Measurements from ENCODE around the gene TTLL5. TPM values are rescaled to one million over a fixed set of nuclear protein-coding genes. Genes with fewer than 3 reads are reported as not detected.

TTLL5 gene
- total RNA-seq, 2 experiments from 2014 or later: 26.9 to 30.5 TPM

GRCh38 chr14:75703467-75703866, 42.4 kb downstream of the TTLL5 start:
- H3K36me3 Mint-ChIP-seq: peaks cover 15% of the 10 kb centered on the region
- no peak overlapping the region for H3K27ac Mint-ChIP-seq
- no peaks in the 10 kb centered on the region for H3K4me1 Mint-ChIP-seq

GRCh38 chr14:75705014-75705413, 44.0 kb downstream of the TTLL5 start:
- DNase-seq: no peak
- Mint-ChIP-seq H3K4me1 (no peaks in the 10 kb centered on the region), H3K4me3 (no peak overlapping the region), H3K36me3 (peaks cover 14% of the 10 kb centered on the region), H3K27ac (no peak overlapping the region), H3K27me3 (no peaks in the 10 kb centered on the region), H3K9me3 (no peaks in the 10 kb centered on the region)

More at GRCh38 chr14:75703467-75703866, 42.4 kb downstream of the TTLL5 start:
- Mint-ChIP-seq H3K4me3 (no peak overlapping the region), H3K9me3 (no peaks in the 10 kb centered on the region), H3K27me3 (no peaks in the 10 kb centered on the region)
- no peak for DNase-seq

GRCh38 chr14:75709207-75709812, 48.3 kb downstream of the TTLL5 start:
- Mint-ChIP-seq H3K27me3 (no peaks in the 10 kb centered on the region), H3K27ac (no peak overlapping the region), H3K4me3 (no peak overlapping the region), H3K4me1 (no peaks in the 10 kb centered on the region), H3K36me3 (peaks cover 9% of the 10 kb centered on the region), H3K9me3 (no peaks in the 10 kb centered on the region)
- peak; percentile 45 for DNase-seq

GRCh38 chr14:75711105-75711795, 50.2 kb downstream of the TTLL5 start:
- no peaks in the 10 kb centered on the region for H3K4me1 Mint-ChIP-seq
- DNase-seq: no peak
- peaks cover 4% of the 10 kb centered on the region for H3K36me3 Mint-ChIP-seq
- no peaks in the 10 kb centered on the region for H3K9me3 Mint-ChIP-seq
- no peak overlapping the region for H3K4me3 Mint-ChIP-seq
- H3K27me3 Mint-ChIP-seq: no peaks in the 10 kb centered on the region
- H3K27ac Mint-ChIP-seq: no peak overlapping the region

GRCh38 chr14:75711796-75712211, 50.8 kb downstream of the TTLL5 start:
- H3K4me1 Mint-ChIP-seq: no peaks in the 10 kb centered on the region
- no peak for DNase-seq
- H3K27me3 Mint-ChIP-seq: no peaks in the 10 kb centered on the region
- H3K4me3 Mint-ChIP-seq: no peak overlapping the region
- no peaks in the 10 kb centered on the region for H3K9me3 Mint-ChIP-seq
- H3K27ac Mint-ChIP-seq: no peak overlapping the region
- peaks cover 4% of the 10 kb centered on the region for H3K36me3 Mint-ChIP-seq

GRCh38 chr14:75714991-75715390, 53.9 kb downstream of the TTLL5 start:
- Mint-ChIP-seq H3K36me3 (peaks cover 5% of the 10 kb centered on the region), H3K4me3 (no peak overlapping the region), H3K9me3 (no peaks in the 10 kb centered on the region), H3K27ac (no peak overlapping the region), H3K27me3 (no peaks in the 10 kb centered on the region), H3K4me1 (no peaks in the 10 kb centered on the region)
- DNase-seq: no peak

- H3K27ac Mint-ChIP-seq: no peak overlapping the region
Measured at GRCh38 chr14:75715926-75716780, 55.1 kb downstream of the TTLL5 start.

GRCh38 chr14:75717729-75718128, 56.7 kb downstream of the TTLL5 start:
- Mint-ChIP-seq H3K4me1 (no peaks in the 10 kb centered on the region), H3K9me3 (no peaks in the 10 kb centered on the region), H3K27me3 (no peaks in the 10 kb centered on the region), H3K36me3 (peaks cover 13% of the 10 kb centered on the region), H3K4me3 (no peak overlapping the region), H3K27ac (no peak overlapping the region)
- no peak for DNase-seq

More at GRCh38 chr14:75715926-75716780, 55.1 kb downstream of the TTLL5 start:
- Mint-ChIP-seq H3K27me3 (no peaks in the 10 kb centered on the region), H3K4me1 (no peaks in the 10 kb centered on the region), H3K4me3 (no peak overlapping the region), H3K9me3 (no peaks in the 10 kb centered on the region), H3K36me3 (peaks cover 5% of the 10 kb centered on the region)
- DNase-seq: no peak

GRCh38 chr14:75718199-75718598, 57.2 kb downstream of the TTLL5 start:
- Mint-ChIP-seq H3K27me3 (no peaks in the 10 kb centered on the region), H3K9me3 (no peaks in the 10 kb centered on the region), H3K27ac (no peak overlapping the region), H3K4me1 (no peaks in the 10 kb centered on the region), H3K4me3 (no peak overlapping the region), H3K36me3 (peaks cover 18% of the 10 kb centered on the region)
- no peak for DNase-seq

GRCh38 chr14:75720116-75720515, 59.1 kb downstream of the TTLL5 start:
- no peaks in the 10 kb centered on the region for H3K4me1 Mint-ChIP-seq

GRCh38 chr14:75720842-75721498, 59.9 kb downstream of the TTLL5 start:
- Mint-ChIP-seq H3K27ac (no peak overlapping the region), H3K27me3 (no peaks in the 10 kb centered on the region), H3K4me1 (no peaks in the 10 kb centered on the region), H3K9me3 (no peaks in the 10 kb centered on the region), H3K36me3 (peaks cover 37% of the 10 kb centered on the region), H3K4me3 (no peak overlapping the region)
- no peak for DNase-seq

More at GRCh38 chr14:75720116-75720515, 59.1 kb downstream of the TTLL5 start:
- no peak overlapping the region for H3K4me3 Mint-ChIP-seq
- H3K9me3 Mint-ChIP-seq: no peaks in the 10 kb centered on the region
- H3K27ac Mint-ChIP-seq: no peak overlapping the region
- no peak for DNase-seq
- no peaks in the 10 kb centered on the region for H3K27me3 Mint-ChIP-seq
- H3K36me3 Mint-ChIP-seq: peaks cover 30% of the 10 kb centered on the region

GRCh38 chr14:75723716-75724115, 62.7 kb downstream of the TTLL5 start:
- no peak overlapping the region for H3K4me3 Mint-ChIP-seq
- H3K27ac Mint-ChIP-seq: no peak overlapping the region
- peaks cover 3% of the 10 kb centered on the region for H3K9me3 Mint-ChIP-seq
- H3K4me1 Mint-ChIP-seq: no peaks in the 10 kb centered on the region
- peaks cover 51% of the 10 kb centered on the region for H3K36me3 Mint-ChIP-seq
- H3K27me3 Mint-ChIP-seq: no peaks in the 10 kb centered on the region
- DNase-seq: no peak

GRCh38 chr14:75724414-75725204, 63.6 kb downstream of the TTLL5 start:
- Mint-ChIP-seq H3K27ac (no peak overlapping the region), H3K36me3 (peaks cover 50% of the 10 kb centered on the region), H3K4me3 (no peak overlapping the region), H3K9me3 (peaks cover 3% of the 10 kb centered on the region), H3K4me1 (no peaks in the 10 kb centered on the region), H3K27me3 (no peaks in the 10 kb centered on the region)
- no peak for DNase-seq

- no peak overlapping the region for H3K4me3 Mint-ChIP-seq
- no peaks in the 10 kb centered on the region for H3K27me3 Mint-ChIP-seq
- H3K27ac Mint-ChIP-seq: no peak overlapping the region
- peaks cover 3% of the 10 kb centered on the region for H3K9me3 Mint-ChIP-seq
- H3K4me1 Mint-ChIP-seq: no peaks in the 10 kb centered on the region
- peaks cover 50% of the 10 kb centered on the region for H3K36me3 Mint-ChIP-seq
- no peak for DNase-seq
Measured at GRCh38 chr14:75725481-75725880, 64.4 kb downstream of the TTLL5 start.

Measured in activated naive CD8-positive, alpha-beta T cell treated with anti-CD3 and anti-CD28 coated beads for 36 hours (primary cell).